Activated naive CD4-positive, alpha-beta T cell treated with anti-CD3 and anti-CD28 coated beads, Interleukin-2, amount 50 U/mL, for 16 hours (primary cell): Measurements from ENCODE around the gene VSTM2B.

Experiments used
- DNase-seq: peaks from one replicate; pipeline ENCODE4 v3.0.0-alpha.2; 2020

The VSTM2B gene

GRCh38 chr19:29516821-29517395 is 8.9 kb upstream of the VSTM2B start:
- peak; percentile 0 for DNase-seq

- DNase-seq = peak; percentile 4
Measured at GRCh38 chr19:29517412-29517811, 8.4 kb upstream of the VSTM2B start.

GRCh38 chr19:29517946-29518345 is 7.8 kb upstream of the VSTM2B start:
- DNase-seq = no peak

GRCh38 chr19:29519146-29519545 is 6.6 kb upstream of the VSTM2B start:
- peak; percentile 0 for DNase-seq

- DNase-seq = no peak
Measured at GRCh38 chr19:29519931-29520330, 5.9 kb upstream of the VSTM2B start.

- DNase-seq = no peak
Measured at GRCh38 chr19:29520390-29520789, 5.4 kb upstream of the VSTM2B start.

GRCh38 chr19:29521291-29522075 is 4.3 kb upstream of the VSTM2B start:
- no peak for DNase-seq

GRCh38 chr19:29523568-29523967 is 2.2 kb upstream of the VSTM2B start:
- DNase-seq = no peak

GRCh38 chr19:29524201-29524911 is 1.4 kb upstream of the VSTM2B start:
- DNase-seq = no peak

- DNase-seq = no peak
Measured at GRCh38 chr19:29524912-29525831, 622 bp upstream of the VSTM2B start.

GRCh38 chr19:29526730-29527499 is 1.1 kb downstream of the VSTM2B start:
- no peak for DNase-seq

GRCh38 chr19:29527500-29528328 is 1.9 kb downstream of the VSTM2B start:
- DNase-seq = no peak

GRCh38 chr19:29528350-29528945 is 2.7 kb downstream of the VSTM2B start:
- peak; percentile 68 for DNase-seq

- no peak for DNase-seq
Measured at GRCh38 chr19:29528946-29529645, 3.3 kb downstream of the VSTM2B start.

GRCh38 chr19:29529646-29530539 is 4.1 kb downstream of the VSTM2B start:
- DNase-seq = no peak

GRCh38 chr19:29530540-29531457 is 5.0 kb downstream of the VSTM2B start:
- no peak for DNase-seq

- DNase-seq = no peak
Measured at GRCh38 chr19:29531458-29532025, 5.7 kb downstream of the VSTM2B start.
